Measurements from ENCODE around the gene SLIT3. TPM values are rescaled to one million over a fixed set of nuclear protein-coding genes. Genes with fewer than 3 reads are reported as not detected.
"Not testable (repeated sequence)": the region's sequence is repeated elsewhere in the genome, so short reads cannot be mapped to it uniquely, and the experiment has no call there.

Gene SLIT3
- total and polyA plus RNA-seq, 10 of the 15 experiments (the other 5 are each of a cell fraction or from before 2014, with no cell fraction given): 0.05 TPM; not detected in 9

DNA sequence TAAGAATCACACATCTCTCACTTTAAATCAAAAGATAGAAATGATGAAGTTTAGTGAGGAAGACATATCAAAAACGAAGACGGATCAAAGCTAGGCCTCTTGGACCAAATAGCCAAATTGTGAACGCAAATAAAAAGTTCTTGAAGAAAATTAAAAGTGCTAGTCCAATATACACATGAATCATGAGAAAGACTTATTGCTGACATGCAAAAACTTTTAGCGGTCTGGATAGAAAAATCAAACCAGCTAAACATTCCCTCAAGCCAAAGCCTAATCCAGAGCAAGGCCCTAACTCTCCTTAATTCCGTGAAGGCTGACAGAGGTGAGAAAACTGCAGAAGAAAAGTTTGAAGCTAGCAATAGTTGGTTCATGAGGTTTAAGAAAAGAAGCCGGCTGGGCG lies 557.3 kb downstream of the SLIT3 start (continued):
- TF ChIP-seq, protein P1, sequence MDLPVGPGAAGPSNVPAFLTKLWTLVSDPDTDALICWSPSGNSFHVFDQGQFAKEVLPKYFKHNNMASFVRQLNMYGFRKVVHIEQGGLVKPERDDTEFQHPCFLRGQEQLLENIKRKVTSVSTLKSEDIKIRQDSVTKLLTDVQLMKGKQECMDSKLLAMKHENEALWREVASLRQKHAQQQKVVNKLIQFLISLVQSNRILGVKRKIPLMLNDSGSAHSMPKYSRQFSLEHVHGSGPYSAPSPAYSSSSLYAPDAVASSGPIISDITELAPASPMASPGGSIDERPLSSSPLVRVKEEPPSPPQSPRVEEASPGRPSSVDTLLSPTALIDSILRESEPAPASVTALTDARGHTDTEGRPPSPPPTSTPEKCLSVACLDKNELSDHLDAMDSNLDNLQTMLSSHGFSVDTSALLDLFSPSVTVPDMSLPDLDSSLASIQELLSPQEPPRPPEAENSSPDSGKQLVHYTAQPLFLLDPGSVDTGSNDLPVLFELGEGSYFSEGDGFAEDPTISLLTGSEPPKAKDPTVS (IDR thresholded peaks at IDR 0.05; ENCODE audit: low read depth, low read length): no peak
- TF ChIP-seq, protein P2, sequence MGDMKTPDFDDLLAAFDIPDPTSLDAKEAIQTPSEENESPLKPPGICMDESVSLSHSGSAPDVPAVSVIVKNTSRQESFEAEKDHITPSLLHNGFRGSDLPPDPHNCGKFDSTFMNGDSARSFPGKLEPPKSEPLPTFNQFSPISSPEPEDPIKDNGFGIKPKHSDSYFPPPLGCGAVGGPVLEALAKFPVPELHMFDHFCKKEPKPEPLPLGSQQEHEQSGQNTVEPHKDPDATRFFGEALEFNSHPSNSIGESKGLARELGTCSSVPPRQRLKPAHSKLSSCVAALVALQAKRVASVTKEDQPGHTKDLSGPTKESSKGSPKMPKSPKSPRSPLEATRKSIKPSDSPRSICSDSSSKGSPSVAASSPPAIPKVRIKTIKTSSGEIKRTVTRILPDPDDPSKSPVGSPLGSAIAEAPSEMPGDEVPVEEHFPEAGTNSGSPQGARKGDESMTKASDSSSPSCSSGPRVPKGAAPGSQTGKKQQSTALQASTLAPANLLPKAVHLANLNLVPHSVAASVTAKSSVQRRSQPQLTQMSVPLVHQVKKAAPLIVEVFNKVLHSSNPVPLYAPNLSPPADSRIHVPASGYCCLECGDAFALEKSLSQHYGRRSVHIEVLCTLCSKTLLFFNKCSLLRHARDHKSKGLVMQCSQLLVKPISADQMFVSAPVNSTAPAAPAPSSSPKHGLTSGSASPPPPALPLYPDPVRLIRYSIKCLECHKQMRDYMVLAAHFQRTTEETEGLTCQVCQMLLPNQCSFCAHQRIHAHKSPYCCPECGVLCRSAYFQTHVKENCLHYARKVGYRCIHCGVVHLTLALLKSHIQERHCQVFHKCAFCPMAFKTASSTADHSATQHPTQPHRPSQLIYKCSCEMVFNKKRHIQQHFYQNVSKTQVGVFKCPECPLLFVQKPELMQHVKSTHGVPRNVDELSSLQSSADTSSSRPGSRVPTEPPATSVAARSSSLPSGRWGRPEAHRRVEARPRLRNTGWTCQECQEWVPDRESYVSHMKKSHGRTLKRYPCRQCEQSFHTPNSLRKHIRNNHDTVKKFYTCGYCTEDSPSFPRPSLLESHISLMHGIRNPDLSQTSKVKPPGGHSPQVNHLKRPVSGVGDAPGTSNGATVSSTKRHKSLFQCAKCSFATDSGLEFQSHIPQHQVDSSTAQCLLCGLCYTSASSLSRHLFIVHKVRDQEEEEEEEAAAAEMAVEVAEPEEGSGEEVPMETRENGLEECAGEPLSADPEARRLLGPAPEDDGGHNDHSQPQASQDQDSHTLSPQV (IDR thresholded peaks at IDR 0.05): no peak
- no peak for TF ChIP-seq HCFC1 (IDR thresholded peaks at IDR 0.05; ENCODE audit: low read length)

DNA sequence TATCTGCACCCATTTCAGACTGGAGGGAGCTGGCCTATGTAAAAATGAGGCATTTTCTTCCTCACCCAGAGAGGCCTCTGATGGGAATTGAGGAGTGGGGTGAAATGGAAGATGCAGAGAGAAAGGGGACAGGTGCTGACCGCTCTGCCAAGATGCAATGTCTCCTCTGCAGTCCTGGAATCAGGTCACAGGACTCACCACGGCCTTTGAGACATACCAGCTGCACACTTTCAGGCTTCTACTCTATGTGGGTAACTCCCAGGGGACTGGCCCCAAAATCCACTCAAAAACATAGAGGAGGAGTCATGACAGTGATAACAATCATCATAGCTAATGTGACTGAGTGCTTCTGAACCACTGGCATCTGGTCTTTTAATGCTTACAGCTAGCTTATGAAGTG lies 558.6 kb downstream of the SLIT3 start:
- H4K20me1 ChIP-seq (ENCODE audit: control insufficient read depth, insufficient read depth); POLR2A ChIA-PET; H3K27me3 ChIP-seq (replicated peaks in 1 of 2; ENCODE audit: control insufficient read depth in 2 of 2, insufficient read depth in 2 of 2, low read length in 1 of 2); H3K79me2 ChIP-seq (ENCODE audit: control insufficient read depth, insufficient read depth, low read length); BruUV-seq (replicated peaks); SMC1A ChIA-PET (ENCODE audit: uncharacterized antibody, unreplicated experiment); CTCF ChIA-PET; H3K36me3 ChIP-seq (ENCODE audit: control insufficient read depth in 2 of 2, insufficient read depth in 2 of 2, low read length in 1 of 2); H3K9me3 ChIP-seq (replicated peaks; ENCODE audit: control insufficient read depth, insufficient read depth, low read length); H3K27ac ChIP-seq (ENCODE audit: control insufficient read depth, insufficient read depth); H3K4me3 ChIP-seq; H3K4me2 ChIP-seq (ENCODE audit: control insufficient read depth, insufficient read depth); H3K4me1 ChIP-seq (ENCODE audit: control insufficient read depth, insufficient read depth, low read length); intact Hi-C loops (cut with micrococcal nuclease; ENCODE audit: unreplicated experiment); ATAC-seq; DNase-seq (ENCODE audit: low read depth, low spot score); RAD21 ChIA-PET (ENCODE audit: unreplicated experiment); in situ Hi-C loops (cut with MboI); H2AFZ ChIP-seq (ENCODE audit: control insufficient read depth, low read depth, low read length); H3K9ac ChIP-seq (ENCODE audit: control insufficient read depth, insufficient read depth, low read length): not testable (repeated sequence)
- 0% methylated on average over 1 of the region's 2 CpGs for WGBS (ENCODE audit: insufficient coverage, insufficient replicate concordance, low lambda C conversion rate, missing lambda C conversion rate)
- FAIRE-seq: peak; percentile 56
